IMR-90 (cell line): ENCODE results near the gene ANO1. TPM values are rescaled to one million over a fixed set of nuclear protein-coding genes. Genes with fewer than 3 reads are reported as not detected.

Experiments
- ATAC-seq: fragments of 200-7000 bp; cut with Tn5 transposase; 2 replicates; pipeline ENCODE4 v1.9.1; 2020; ENCODE audit warnings: low read depth, mild to moderate bottlenecking, moderate library complexity
- BruUV-seq: library from RNA; stranded (reverse); fragments of 400-500 nt; replicated peaks from 2 replicates; lab custom pipeline; 2021; lab: Mats Ljungman, UMichigan
- CTCF ChIA-PET: fragments of 300-600 bp; formaldehyde crosslinking; extraction: SDS; loops from one replicate; lab custom pipeline; 2021; ENCODE audit warnings: antibody characterized with exemption; lab: Yijun Ruan, JAX
- POLR2A ChIA-PET: fragments of 300-600 bp; sonication (Branson Sonifier 250); formaldehyde crosslinking; loops from one replicate; lab custom pipeline; 2022; ENCODE audit warnings: antibody characterized with exemption; ENCODE audit not compliant: unreplicated experiment; lab: Charles Lee
- DNase-seq: peaks from one replicate; pipeline ENCODE4 v3.0.0; 2013
- H2AFZ ChIP-seq: replicated peaks from 2 replicates; pipeline ENCODE3; 2013; ENCODE audit warnings: low read length, mild to moderate bottlenecking; ENCODE audit not compliant: poor library complexity
- H2AK5ac ChIP-seq: 2 replicates; pipeline ENCODE4 v1.6.1; 2013; ENCODE audit warnings: low read depth, low read length, inconsistent platforms
- H2AK9ac ChIP-seq: replicated peaks from 2 replicates; pipeline ENCODE3; 2013; ENCODE audit warnings: mild to moderate bottlenecking, low read depth, low read length, moderate library complexity; ENCODE audit not compliant: poor library complexity
- H2BK120ac ChIP-seq: 2 replicates; pipeline ENCODE4 v1.6.1; 2013; ENCODE audit warnings: low read depth, low read length, inconsistent platforms
- H2BK15ac ChIP-seq: 3 replicates; pipeline ENCODE4 v1.6.1; 2013; ENCODE audit warnings: low read depth, low read length, inconsistent platforms
- H2BK20ac ChIP-seq: 2 replicates; pipeline ENCODE4 v1.6.1; 2013; ENCODE audit warnings: low read depth, mild to moderate bottlenecking, inconsistent platforms, low read length, moderate library complexity
- H2BK5ac ChIP-seq: 2 replicates; pipeline ENCODE4 v1.6.1; 2013; ENCODE audit warnings: mild to moderate bottlenecking, low read depth, low read length, inconsistent platforms; ENCODE audit not compliant: poor library complexity, severe bottlenecking
- H3K14ac ChIP-seq: replicated peaks from 2 replicates; pipeline ENCODE4 v1.6.1; 2013; ENCODE audit warnings: low read depth, low read length, inconsistent platforms
- H3K18ac ChIP-seq: 2 replicates; pipeline ENCODE4 v1.6.1; 2013; ENCODE audit warnings: low read depth, low read length, control low read depth
- H3K23ac ChIP-seq: 2 replicates; pipeline ENCODE4 v1.6.1; 2013; ENCODE audit warnings: low read depth, low read length, inconsistent platforms
- H3K27ac ChIP-seq: 2 replicates; pipeline ENCODE4 v1.5.1; 2013; ENCODE audit warnings: mild to moderate bottlenecking, control low read depth, low read length; ENCODE audit not compliant: insufficient read depth
- H3K27me3 ChIP-seq: 2 replicates; pipeline ENCODE4 v1.6.1; 2013; ENCODE audit warnings: low read length; ENCODE audit not compliant: control insufficient read depth, insufficient read depth
- H3K36me3 ChIP-seq: 2 replicates; pipeline ENCODE4 v1.6.1; 2013; ENCODE audit warnings: low read length, mixed read lengths; ENCODE audit not compliant: control insufficient read depth, insufficient read depth
- H3K4ac ChIP-seq: 2 replicates; pipeline ENCODE4 v1.6.1; 2013; ENCODE audit warnings: low read depth, low read length, inconsistent platforms
- H3K4me1 ChIP-seq: 2 replicates; pipeline ENCODE4 v1.6.1; 2013; ENCODE audit warnings: low read length, mixed read lengths; ENCODE audit not compliant: control insufficient read depth, insufficient read depth
- H3K4me2 ChIP-seq: 2 replicates; pipeline ENCODE4 v1.6.1; 2013; ENCODE audit warnings: low read depth, mild to moderate bottlenecking, control low read depth, low read length, moderate library complexity
- H3K4me3 ChIP-seq: 2 replicates; pipeline ENCODE4 v1.5.1; 2013; ENCODE audit warnings: low read depth, mild to moderate bottlenecking, control low read depth, low read length, moderate library complexity; ENCODE audit not compliant: insufficient read depth
- H3K56ac ChIP-seq: 2 replicates; pipeline ENCODE4 v1.6.1; 2013; ENCODE audit warnings: low read length, inconsistent platforms; ENCODE audit not compliant: insufficient read depth; ENCODE audit errors: extremely low read depth
- H3K79me1 ChIP-seq, 2 experiments: 2 replicates each; pipeline ENCODE4 v1.6.1; 2013; ENCODE audit warnings: low read length in 2 of 2, inconsistent platforms in 1 of 2, low read depth in 1 of 2
- H3K9ac ChIP-seq: 2 replicates; pipeline ENCODE4 v1.6.1; 2013; ENCODE audit warnings: low read depth, low read length, control low read depth
- H3K9me1 ChIP-seq: 2 replicates; pipeline ENCODE4 v1.6.1; 2013; ENCODE audit warnings: low read length, inconsistent platforms; ENCODE audit not compliant: insufficient read depth
- H3K9me3 ChIP-seq: 2 replicates; pipeline ENCODE4 v1.6.1; 2013; ENCODE audit warnings: low read length; ENCODE audit not compliant: control insufficient read depth, insufficient read depth
- H4K20me1 ChIP-seq: 2 replicates; pipeline ENCODE4 v1.6.1; 2013; ENCODE audit warnings: low read length, inconsistent platforms; ENCODE audit not compliant: insufficient read depth
- H4K5ac ChIP-seq: 2 replicates; pipeline ENCODE4 v1.6.1; 2013; ENCODE audit warnings: mild to moderate bottlenecking, low read depth, low read length, control low read depth
- H4K8ac ChIP-seq, 2 experiments: 2 replicates each; pipeline ENCODE4 v1.6.1; 2013; ENCODE audit warnings: low read depth in 2 of 2, low read length in 2 of 2, control low read depth in 1 of 2, inconsistent platforms in 1 of 2
- H4K91ac ChIP-seq: 2 replicates; pipeline ENCODE4 v1.6.1; 2013; ENCODE audit warnings: low read depth, low read length, inconsistent platforms; ENCODE audit not compliant: insufficient read depth
- BHLHE40 ChIP-seq: fragments of 150-350 bp; IDR thresholded peaks from 2 replicates; pipeline ENCODE4 v1.6.1; 2016; ENCODE audit warnings: mild to moderate bottlenecking, low read depth, low read length
- CEBPB ChIP-seq: IDR thresholded peaks from 2 replicates; pipeline ENCODE4 v1.6.1; 2012; ENCODE audit warnings: low read depth, low read length, improper control_type of control experiment
- FOS ChIP-seq: fragments of 150-350 bp; IDR thresholded peaks from 2 replicates; pipeline ENCODE4 v1.6.1; 2016; ENCODE audit warnings: low read depth, low read length
- MAFK ChIP-seq: IDR thresholded peaks from 2 replicates; pipeline ENCODE4 v1.6.1; 2012; ENCODE audit warnings: low read depth, low read length, improper control_type of control experiment
- MXI1 ChIP-seq: IDR thresholded peaks from 2 replicates; pipeline ENCODE4 v1.6.1; 2012; ENCODE audit warnings: low read depth, mild to moderate bottlenecking, low read length, moderate library complexity, borderline replicate concordance
- NFE2L2 ChIP-seq: fragments of 150-350 bp; IDR thresholded peaks from 2 replicates; pipeline ENCODE4 v1.6.1; 2016; ENCODE audit warnings: low read depth, mild to moderate bottlenecking, low read length
- POLR2A ChIP-seq: IDR thresholded peaks from 2 replicates; pipeline ENCODE4 v1.6.1; 2012; ENCODE audit warnings: mild to moderate bottlenecking, low read depth, low read length
- RAD21 ChIP-seq: IDR thresholded peaks from 2 replicates; pipeline ENCODE4 v1.6.1; 2012; ENCODE audit warnings: low read length, improper control_type of control experiment
- RCOR1 ChIP-seq: IDR thresholded peaks from 2 replicates; pipeline ENCODE4 v1.6.1; 2012; ENCODE audit warnings: mild to moderate bottlenecking, low read length, improper control_type of control experiment; ENCODE audit not compliant: insufficient replicate concordance
- SMC3 ChIP-seq: fragments of 150-350 bp; IDR thresholded peaks from 2 replicates; pipeline ENCODE4 v1.6.1; 2016; ENCODE audit warnings: low read depth, mild to moderate bottlenecking, antibody characterized with exemption, low read length, moderate library complexity
- WGBS, 2 experiments: methylation state at CpG; one replicate each; pipeline versions ENCODE4 v1.1.5 to v1.1.7; 2013; ENCODE audit warnings: missing lambda C conversion rate in 2 of 2; ENCODE audit not compliant: insufficient read length in 1 of 2; ENCODE audit errors: extremely low coverage in 2 of 2; 5-methylcytosine and 5-hydroxymethylcytosine counted together
- dilution Hi-C: fragments of 300-500 bp; cut with HindIII; formaldehyde crosslinking; loops from one replicate; pipeline ENCODE4 v1.14.3; 2018; ENCODE audit warnings: low sequenced_read_pairs; ENCODE audit not compliant: unreplicated experiment
- in situ Hi-C: fragments of 300-500 bp; cut with MboI; formaldehyde crosslinking; loops from 3 replicates; pipeline ENCODE4 v1.14.3; 2019; ENCODE audit warnings: low sequenced_read_pairs, inconsistent platforms, mixed read lengths
- intact Hi-C: fragments of 100-400 bp; cut with micrococcal nuclease; formaldehyde crosslinking; loops from 2 replicates; pipeline ENCODE4 v1.10.0; 2022
- polyA plus RNA-seq, 3 experiments: library from polyadenylated mRNA; depleted of rRNA; stranded (reverse); fragments of >200 nt; gene quantifications; 2 replicates each; pipeline ENCODE4 v1.2.3, GENCODE V29; 2012; ENCODE audit warnings: low replicate concordance in 1 of 3
- total RNA-seq: library from RNA; depleted of rRNA; stranded (reverse); fragments of >200 nt; gene quantifications from 2 replicates; pipeline ENCODE4 v1.2.3, GENCODE V29; 2012
- TF ChIP-seq, protein P1 (sequence below): conservative IDR thresholded peaks from 2 replicates; pipeline ENCODE4 v1.5.1; 2012; ENCODE audit warnings: mild to moderate bottlenecking, low read depth, low read length, improper control_type of control experiment

ANO1 gene
- total and polyA plus RNA-seq, 2 of the 4 experiments (the other 2 are of a cell fraction): 4.1 to 10.7 TPM

DNA sequence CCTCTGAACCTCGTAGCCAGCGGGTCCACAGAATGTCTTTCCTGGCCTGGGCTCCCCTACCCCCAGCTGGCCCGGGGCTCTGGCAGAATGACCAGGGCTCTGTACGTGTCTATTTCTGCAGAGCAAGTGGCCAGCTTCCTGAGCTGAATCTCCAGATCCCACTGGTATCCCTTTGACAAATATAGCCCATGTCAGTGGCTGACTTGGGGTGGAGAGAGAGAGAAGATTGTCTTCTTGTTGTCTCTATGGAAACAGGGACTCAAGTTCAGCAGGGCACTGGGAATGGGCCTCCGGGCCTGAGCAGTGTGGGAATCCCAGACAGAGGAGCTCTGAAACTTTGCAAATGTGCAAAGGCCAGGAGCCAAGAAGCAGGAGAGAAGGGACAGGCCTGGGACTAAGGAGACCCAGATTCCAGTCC lies 33.9 kb downstream of the ANO1 start:
- H3K27me3 ChIP-seq: no peaks in the 10 kb centered on the region
- no peaks in the 10 kb centered on the region for H3K79me1 ChIP-seq
- POLR2A ChIA-PET: interaction anchor here (0.7 kb wide), 1 partner anchor 26 kb away, joined by 3 read pairs; no protein-coding TSS in a partner anchor
- H3K23ac ChIP-seq: no peak overlapping the region; the same call in 1 of the 2 replicates
- TF ChIP-seq, protein P1, sequence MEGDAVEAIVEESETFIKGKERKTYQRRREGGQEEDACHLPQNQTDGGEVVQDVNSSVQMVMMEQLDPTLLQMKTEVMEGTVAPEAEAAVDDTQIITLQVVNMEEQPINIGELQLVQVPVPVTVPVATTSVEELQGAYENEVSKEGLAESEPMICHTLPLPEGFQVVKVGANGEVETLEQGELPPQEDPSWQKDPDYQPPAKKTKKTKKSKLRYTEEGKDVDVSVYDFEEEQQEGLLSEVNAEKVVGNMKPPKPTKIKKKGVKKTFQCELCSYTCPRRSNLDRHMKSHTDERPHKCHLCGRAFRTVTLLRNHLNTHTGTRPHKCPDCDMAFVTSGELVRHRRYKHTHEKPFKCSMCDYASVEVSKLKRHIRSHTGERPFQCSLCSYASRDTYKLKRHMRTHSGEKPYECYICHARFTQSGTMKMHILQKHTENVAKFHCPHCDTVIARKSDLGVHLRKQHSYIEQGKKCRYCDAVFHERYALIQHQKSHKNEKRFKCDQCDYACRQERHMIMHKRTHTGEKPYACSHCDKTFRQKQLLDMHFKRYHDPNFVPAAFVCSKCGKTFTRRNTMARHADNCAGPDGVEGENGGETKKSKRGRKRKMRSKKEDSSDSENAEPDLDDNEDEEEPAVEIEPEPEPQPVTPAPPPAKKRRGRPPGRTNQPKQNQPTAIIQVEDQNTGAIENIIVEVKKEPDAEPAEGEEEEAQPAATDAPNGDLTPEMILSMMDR: no peak
- TF ChIP-seq NFE2L2: no peak
- TF ChIP-seq FOS: no peak
- TF ChIP-seq BHLHE40: no peak
- TF ChIP-seq CEBPB: no peak
- TF ChIP-seq SMC3: no peak
- no peak for TF ChIP-seq MXI1
- TF ChIP-seq POLR2A: no peak
- no peak for TF ChIP-seq RCOR1
- TF ChIP-seq RAD21: no peak
- TF ChIP-seq MAFK: no peak
- no peak overlapping the region for H2BK15ac ChIP-seq
- H2BK5ac ChIP-seq: no peak overlapping the region
- H4K91ac ChIP-seq: peak overlapping the region; percentile 23; the same call in 1 of the 2 replicates
- peak; percentile 21; the same call in 1 of the 2 replicates for ATAC-seq
- H3K9ac ChIP-seq: no peak overlapping the region
- CTCF ChIA-PET: no interaction called here
- no peak overlapping the region for H3K27ac ChIP-seq
- peaks cover 8% of the 10 kb centered on the region for H3K9me1 ChIP-seq
- H2BK120ac ChIP-seq: peak overlapping the region; percentile 27; the same call in 1 of the 2 replicates
- no peak overlapping the region for H3K4me2 ChIP-seq
- H3K14ac ChIP-seq: peak overlapping the region; percentile 59; the same call in 1 of the 2 replicates
- H2AK5ac ChIP-seq: peak overlapping the region; percentile 68; the same call in 1 of the 2 replicates
- peak overlapping the region; percentile 81 for H2AFZ ChIP-seq
- H3K36me3 ChIP-seq: no peaks in the 10 kb centered on the region
- peak overlapping the region; percentile 57 for H2AK9ac ChIP-seq
- no peaks in the 10 kb centered on the region for H4K20me1 ChIP-seq
- peaks cover 18% of the 10 kb centered on the region for H3K4me1 ChIP-seq
- H4K5ac ChIP-seq: peak overlapping the region; percentile 49; the same call in 1 of the 2 replicates
- 0 out of 2 replicates have a peak overlapping the region, but pooled peaks have one; percentile 38 for H2BK20ac ChIP-seq
- no peaks in the 10 kb centered on the region for H3K9me3 ChIP-seq
- WGBS, 2 experiments: 40% methylated on average over 1 of the region's 5 CpGs; no CpG with 5 or more reads in 1 of the 2 experiments
- dilution Hi-C loops (no loop called here), in situ Hi-C loops (no loop called here), intact Hi-C loops (no loop called here)
- no peak overlapping the region for H3K56ac ChIP-seq
- no peak overlapping the region; the same call in 1 of the 2 replicates for H3K18ac ChIP-seq
- BruUV-seq: no TSS peak
- peak overlapping the region in 1 of 2 experiments; percentile 63; a peak in 1 of 4 replicates for H4K8ac ChIP-seq
- DNase-seq: no peak
- no peak overlapping the region for H3K4me3 ChIP-seq
- H3K4ac ChIP-seq: peak overlapping the region; percentile 54; the same call in 1 of the 2 replicates
